Measurements from ENCODE around the gene PSPH.

PSPH gene

GRCh38 chr7:56009695-56010094 is 41.5 kb downstream of the PSPH start:
- DNase-seq (ENCODE audit: low read depth): no peak
- TF ChIP-seq, protein P1, sequence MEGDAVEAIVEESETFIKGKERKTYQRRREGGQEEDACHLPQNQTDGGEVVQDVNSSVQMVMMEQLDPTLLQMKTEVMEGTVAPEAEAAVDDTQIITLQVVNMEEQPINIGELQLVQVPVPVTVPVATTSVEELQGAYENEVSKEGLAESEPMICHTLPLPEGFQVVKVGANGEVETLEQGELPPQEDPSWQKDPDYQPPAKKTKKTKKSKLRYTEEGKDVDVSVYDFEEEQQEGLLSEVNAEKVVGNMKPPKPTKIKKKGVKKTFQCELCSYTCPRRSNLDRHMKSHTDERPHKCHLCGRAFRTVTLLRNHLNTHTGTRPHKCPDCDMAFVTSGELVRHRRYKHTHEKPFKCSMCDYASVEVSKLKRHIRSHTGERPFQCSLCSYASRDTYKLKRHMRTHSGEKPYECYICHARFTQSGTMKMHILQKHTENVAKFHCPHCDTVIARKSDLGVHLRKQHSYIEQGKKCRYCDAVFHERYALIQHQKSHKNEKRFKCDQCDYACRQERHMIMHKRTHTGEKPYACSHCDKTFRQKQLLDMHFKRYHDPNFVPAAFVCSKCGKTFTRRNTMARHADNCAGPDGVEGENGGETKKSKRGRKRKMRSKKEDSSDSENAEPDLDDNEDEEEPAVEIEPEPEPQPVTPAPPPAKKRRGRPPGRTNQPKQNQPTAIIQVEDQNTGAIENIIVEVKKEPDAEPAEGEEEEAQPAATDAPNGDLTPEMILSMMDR (IDR thresholded peaks at IDR 0.05; ENCODE audit: low read length, missing control alignments): no peak
- H3K4me3 ChIP-seq (replicated peaks; ENCODE audit: low read depth, low read length): no peak overlapping the region

DNA sequence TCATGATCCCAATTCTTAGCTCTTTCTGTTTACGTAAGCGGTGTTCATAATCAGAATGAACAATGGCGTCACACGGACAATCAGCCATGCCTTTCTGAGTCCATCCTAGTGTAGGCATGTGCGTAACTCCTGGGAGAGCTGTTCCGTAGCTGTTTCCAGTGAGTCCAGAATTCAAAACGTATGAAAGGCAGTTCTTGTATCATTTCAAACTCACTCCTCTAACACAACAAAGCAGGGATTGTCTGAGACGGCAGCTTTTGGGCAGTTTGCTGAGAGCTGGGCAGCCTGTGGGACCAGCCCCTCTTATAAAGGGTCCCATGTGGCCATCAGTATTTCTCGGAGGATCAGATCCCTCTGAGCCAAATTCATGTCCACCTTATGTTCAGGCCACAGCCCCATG is 43.4 kb downstream of the PSPH start:
- no peak overlapping the region for H3K4me3 ChIP-seq (replicated peaks; ENCODE audit: low read depth, low read length)
- TF ChIP-seq, protein P1 (IDR thresholded peaks at IDR 0.05; ENCODE audit: low read length, missing control alignments): no peak
- no peak for DNase-seq (ENCODE audit: low read depth)

DNA sequence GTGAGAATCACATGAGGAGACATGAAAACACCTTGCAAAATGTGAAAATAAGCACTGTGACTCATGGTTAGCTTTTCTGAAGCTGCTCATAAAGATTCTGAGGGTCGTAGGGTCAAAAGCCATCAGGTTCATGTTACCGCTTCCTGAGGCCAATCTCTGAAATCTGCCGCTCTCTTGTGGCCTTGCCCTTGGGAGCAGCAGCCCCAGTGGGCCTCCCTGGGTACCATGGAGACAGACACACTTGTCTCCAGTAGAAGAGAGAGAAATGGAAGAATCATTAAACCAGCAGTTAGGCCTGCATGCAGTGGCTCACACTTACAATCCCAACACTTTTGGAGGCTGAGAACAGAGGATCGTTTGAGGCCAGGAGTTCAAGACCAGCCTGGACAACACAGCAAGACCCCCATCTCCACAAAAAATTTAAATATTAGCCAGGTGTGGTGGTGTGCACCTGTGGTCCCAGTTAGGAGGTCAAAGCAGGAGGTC is 44.0 kb downstream of the PSPH start:
- H3K4me3 ChIP-seq (replicated peaks; ENCODE audit: low read depth, low read length): no peak overlapping the region
- TF ChIP-seq, protein P1 (IDR thresholded peaks at IDR 0.05; ENCODE audit: low read length, missing control alignments): no peak
- no peak for DNase-seq (ENCODE audit: low read depth)

- no peak overlapping the region for H3K4me3 ChIP-seq (replicated peaks; ENCODE audit: low read depth, low read length)
- DNase-seq (ENCODE audit: low read depth): no peak
- TF ChIP-seq, protein P1 (IDR thresholded peaks at IDR 0.05; ENCODE audit: low read length, missing control alignments): no peak
Measured at GRCh38 chr7:56003749-56004148, 47.5 kb downstream of the PSPH start.

GRCh38 chr7:55996856-55997500 is 54.3 kb downstream of the PSPH start:
- no peak overlapping the region for H3K4me3 ChIP-seq (replicated peaks; ENCODE audit: low read depth, low read length)
- DNase-seq (ENCODE audit: low read depth): no peak
- TF ChIP-seq, protein P1 (IDR thresholded peaks at IDR 0.05; ENCODE audit: low read length, missing control alignments): no peak

GRCh38 chr7:55992346-55992745 is 58.9 kb downstream of the PSPH start:
- no peak overlapping the region for H3K4me3 ChIP-seq (replicated peaks; ENCODE audit: low read depth, low read length)
- no peak for DNase-seq (ENCODE audit: low read depth)
- TF ChIP-seq, protein P1 (IDR thresholded peaks at IDR 0.05; ENCODE audit: low read length, missing control alignments): no peak

GRCh38 chr7:55983537-55983936 is 67.7 kb downstream of the PSPH start:
- TF ChIP-seq, protein P1 (IDR thresholded peaks at IDR 0.05; ENCODE audit: low read length, missing control alignments): no peak
- H3K4me3 ChIP-seq (replicated peaks; ENCODE audit: low read depth, low read length): no peak overlapping the region
- DNase-seq (ENCODE audit: low read depth): no peak
